GM19240 (cell line): ENCODE measurements around the gene S100A14.
"Not testable (repeated sequence)": the region's sequence is repeated elsewhere in the genome, so short reads cannot be mapped to it uniquely, and the experiment has no call there.

Source experiments
- DNase-seq: peaks from one replicate; pipeline ENCODE4 v3.0.0; 2011; ENCODE audit warnings: low spot score; ENCODE audit not compliant: insufficient read length

Gene S100A14

GRCh38 chr1:153616144-153616916 lies at the start of gene S100A14:
TSS of gene S100A14 (minus strand) at chr1:153616325. CDS start at chr1:153615858, 467 bp downstream.
- no peak for DNase-seq

GRCh38 chr1:153663211-153663610 lies 47.1 kb upstream of the S100A14 start:
- DNase-seq: no peak

- no peak for DNase-seq
Measured at GRCh38 chr1:153662269-153662668, 46.1 kb upstream of the S100A14 start.

GRCh38 chr1:153661111-153661708 lies 45.1 kb upstream of the S100A14 start:
- no peak for DNase-seq

GRCh38 chr1:153659656-153660055 lies 43.5 kb upstream of the S100A14 start:
- DNase-seq: no peak

GRCh38 chr1:153659175-153659534 lies 43.0 kb upstream of the S100A14 start:
- DNase-seq: no peak

GRCh38 chr1:153658400-153659174 lies 42.5 kb upstream of the S100A14 start, which contains the start of gene SNAPIN:
TSS of gene SNAPIN (plus strand) at chr1:153658703. CDS start at chr1:153658744, 41 bp downstream.
- DNase-seq: peak; percentile 90

- no peak for DNase-seq
Measured at GRCh38 chr1:153655333-153655732, 39.2 kb upstream of the S100A14 start.

GRCh38 chr1:153652805-153653500 lies 36.8 kb upstream of the S100A14 start:
- no peak for DNase-seq

GRCh38 chr1:153651771-153652170 lies 35.6 kb upstream of the S100A14 start:
- no peak for DNase-seq

- DNase-seq: no peak
Measured at GRCh38 chr1:153649863-153650235, 33.7 kb upstream of the S100A14 start.

- no peak for DNase-seq
Measured at GRCh38 chr1:153649137-153649862, 33.2 kb upstream of the S100A14 start.

- DNase-seq: no peak
Measured at GRCh38 chr1:153648000-153648643, 32.0 kb upstream of the S100A14 start.

- no peak for DNase-seq
Measured at GRCh38 chr1:153647346-153647714, 31.2 kb upstream of the S100A14 start.

GRCh38 chr1:153646672-153647345 lies 30.7 kb upstream of the S100A14 start:
- DNase-seq: no peak

- no peak for DNase-seq
Measured at GRCh38 chr1:153643816-153644215, 27.7 kb upstream of the S100A14 start.

- no peak for DNase-seq
Measured at GRCh38 chr1:153643100-153643499, 27.0 kb upstream of the S100A14 start.

- no peak for DNase-seq
Measured at GRCh38 chr1:153642161-153642560, 26.0 kb upstream of the S100A14 start.

GRCh38 chr1:153640861-153641260 lies 24.7 kb upstream of the S100A14 start:
- no peak for DNase-seq

- not testable (repeated sequence) for DNase-seq
Measured at GRCh38 chr1:153640213-153640612, 24.1 kb upstream of the S100A14 start.
